ENCODE results near the gene ADGRD1.

Gene ADGRD1

DNA sequence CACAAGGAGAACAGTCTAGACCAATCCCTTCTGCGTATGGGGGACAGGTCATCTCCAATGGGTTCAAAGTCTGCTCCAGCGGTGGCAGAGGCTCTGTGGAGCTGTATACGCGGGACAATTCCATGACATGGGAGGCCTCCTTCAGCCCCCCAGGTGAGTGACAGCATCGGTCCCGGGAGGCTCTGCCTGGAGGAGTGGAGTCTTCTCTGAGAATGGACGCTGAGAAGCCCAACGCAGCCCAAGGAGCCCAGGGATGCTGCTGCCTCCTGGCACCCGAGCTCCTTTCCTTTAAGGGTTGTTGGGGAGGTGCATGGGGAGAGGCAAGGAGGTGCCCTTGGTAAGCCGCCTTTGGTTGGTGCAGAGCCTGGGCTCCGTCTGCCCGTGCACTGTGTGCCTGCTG is 28.2 kb downstream of the ADGRD1 start:
- no peak for TF ChIP-seq FOXP2 (optimal IDR thresholded peaks at IDR 0.05; ENCODE audit: borderline replicate concordance, extremely low read depth, extremely low read length, insufficient read depth)
- TF ChIP-seq TAF1 (IDR thresholded peaks at IDR 0.05; ENCODE audit: borderline replicate concordance, insufficient read depth, low read length): no peak
- no peak for TF ChIP-seq SIN3A (IDR thresholded peaks at IDR 0.05; ENCODE audit: borderline replicate concordance, insufficient read depth, low read length)
- TF ChIP-seq, protein P1, sequence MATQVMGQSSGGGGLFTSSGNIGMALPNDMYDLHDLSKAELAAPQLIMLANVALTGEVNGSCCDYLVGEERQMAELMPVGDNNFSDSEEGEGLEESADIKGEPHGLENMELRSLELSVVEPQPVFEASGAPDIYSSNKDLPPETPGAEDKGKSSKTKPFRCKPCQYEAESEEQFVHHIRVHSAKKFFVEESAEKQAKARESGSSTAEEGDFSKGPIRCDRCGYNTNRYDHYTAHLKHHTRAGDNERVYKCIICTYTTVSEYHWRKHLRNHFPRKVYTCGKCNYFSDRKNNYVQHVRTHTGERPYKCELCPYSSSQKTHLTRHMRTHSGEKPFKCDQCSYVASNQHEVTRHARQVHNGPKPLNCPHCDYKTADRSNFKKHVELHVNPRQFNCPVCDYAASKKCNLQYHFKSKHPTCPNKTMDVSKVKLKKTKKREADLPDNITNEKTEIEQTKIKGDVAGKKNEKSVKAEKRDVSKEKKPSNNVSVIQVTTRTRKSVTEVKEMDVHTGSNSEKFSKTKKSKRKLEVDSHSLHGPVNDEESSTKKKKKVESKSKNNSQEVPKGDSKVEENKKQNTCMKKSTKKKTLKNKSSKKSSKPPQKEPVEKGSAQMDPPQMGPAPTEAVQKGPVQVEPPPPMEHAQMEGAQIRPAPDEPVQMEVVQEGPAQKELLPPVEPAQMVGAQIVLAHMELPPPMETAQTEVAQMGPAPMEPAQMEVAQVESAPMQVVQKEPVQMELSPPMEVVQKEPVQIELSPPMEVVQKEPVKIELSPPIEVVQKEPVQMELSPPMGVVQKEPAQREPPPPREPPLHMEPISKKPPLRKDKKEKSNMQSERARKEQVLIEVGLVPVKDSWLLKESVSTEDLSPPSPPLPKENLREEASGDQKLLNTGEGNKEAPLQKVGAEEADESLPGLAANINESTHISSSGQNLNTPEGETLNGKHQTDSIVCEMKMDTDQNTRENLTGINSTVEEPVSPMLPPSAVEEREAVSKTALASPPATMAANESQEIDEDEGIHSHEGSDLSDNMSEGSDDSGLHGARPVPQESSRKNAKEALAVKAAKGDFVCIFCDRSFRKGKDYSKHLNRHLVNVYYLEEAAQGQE (IDR thresholded peaks at IDR 0.05; ENCODE audit: insufficient read depth in 1 of 2, low read depth in 2 of 2, low read length in 2 of 2): no peak

DNA sequence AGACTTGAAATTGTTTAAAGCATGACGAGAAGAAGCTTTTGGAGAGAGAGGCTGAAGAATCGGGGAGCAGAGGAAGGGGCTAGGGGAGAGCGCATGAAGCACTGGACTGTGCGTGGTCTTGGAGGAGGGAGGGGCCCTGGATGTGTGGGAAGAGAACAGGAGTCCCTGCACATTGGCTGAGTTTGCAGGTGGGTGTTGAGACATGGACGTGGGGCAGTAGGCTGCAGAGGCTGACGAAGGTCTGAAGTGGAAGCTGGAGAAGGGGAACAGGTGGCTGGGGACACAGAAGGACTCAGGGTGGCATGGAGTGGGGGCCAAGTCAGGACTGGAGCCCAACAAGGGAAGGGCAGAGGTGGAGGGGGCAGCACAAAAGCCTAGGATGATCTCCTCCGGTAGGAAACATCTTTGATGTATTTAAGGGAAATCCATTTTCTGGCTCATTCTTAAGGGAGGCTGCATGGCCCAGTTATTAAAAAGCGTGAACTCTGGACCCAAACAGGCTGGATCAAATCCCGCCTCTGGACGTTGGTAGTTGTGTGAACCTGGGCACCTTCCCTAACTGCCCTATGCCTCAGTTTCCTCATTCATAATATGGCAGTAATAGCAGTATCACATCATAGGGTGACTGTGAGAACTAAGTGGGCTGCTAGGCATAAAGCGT is 29.0 kb downstream of the ADGRD1 start:
- TF ChIP-seq TAF1 (IDR thresholded peaks at IDR 0.05; ENCODE audit: borderline replicate concordance, insufficient read depth, low read length) (no peak), SIN3A (IDR thresholded peaks at IDR 0.05; ENCODE audit: borderline replicate concordance, insufficient read depth, low read length) (no peak), POLR2AphosphoS5 (IDR thresholded peaks at IDR 0.05; ENCODE audit: low read depth, low read length) (no peak), FOXP2 (optimal IDR thresholded peaks at IDR 0.05; ENCODE audit: borderline replicate concordance, extremely low read depth, extremely low read length, insufficient read depth) (no peak)
- TF ChIP-seq, protein P1 (IDR thresholded peaks at IDR 0.05; ENCODE audit: insufficient read depth in 1 of 2, low read depth in 2 of 2, low read length in 2 of 2): no peak

DNA sequence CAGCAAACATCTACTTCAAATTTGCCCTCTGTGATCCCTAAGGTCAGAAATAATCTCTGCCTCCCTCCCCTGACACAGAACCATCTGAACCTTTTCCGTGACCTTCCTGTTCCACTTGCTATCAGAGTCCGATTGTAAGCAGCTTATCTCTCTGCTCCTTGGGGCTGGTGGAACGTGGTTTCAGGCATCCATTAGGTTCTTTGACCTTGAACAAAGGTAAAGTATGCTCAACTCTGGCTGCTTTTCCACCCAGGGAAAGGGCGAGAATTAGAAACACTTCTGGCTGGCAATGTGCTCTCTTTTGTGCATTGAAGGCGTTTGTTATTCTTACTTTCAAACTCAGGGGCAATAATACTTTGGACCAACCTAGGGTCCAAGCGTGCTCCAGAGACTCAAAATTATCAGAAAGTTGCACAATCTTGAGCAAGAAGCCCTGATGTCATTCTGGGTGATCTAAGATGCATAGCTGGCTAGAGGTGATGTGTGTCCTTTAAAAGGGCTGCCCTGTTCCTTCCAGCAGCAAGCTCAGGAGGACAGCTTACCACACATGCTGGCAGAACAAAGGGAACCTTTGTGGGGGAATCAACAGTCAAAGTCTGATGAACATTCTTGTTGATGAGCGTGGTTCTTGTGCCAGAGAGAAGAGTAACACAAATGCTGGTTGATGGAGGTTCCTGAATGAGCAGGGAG is 29.8 kb downstream of the ADGRD1 start:
- TF ChIP-seq TAF1 (IDR thresholded peaks at IDR 0.05; ENCODE audit: borderline replicate concordance, insufficient read depth, low read length) (no peak), SIN3A (IDR thresholded peaks at IDR 0.05; ENCODE audit: borderline replicate concordance, insufficient read depth, low read length) (no peak), FOXP2 (optimal IDR thresholded peaks at IDR 0.05; ENCODE audit: borderline replicate concordance, extremely low read depth, extremely low read length, insufficient read depth) (no peak), POLR2AphosphoS5 (IDR thresholded peaks at IDR 0.05; ENCODE audit: low read depth, low read length) (no peak)
- TF ChIP-seq, protein P1 (IDR thresholded peaks at IDR 0.05; ENCODE audit: insufficient read depth in 1 of 2, low read depth in 2 of 2, low read length in 2 of 2): no peak

DNA sequence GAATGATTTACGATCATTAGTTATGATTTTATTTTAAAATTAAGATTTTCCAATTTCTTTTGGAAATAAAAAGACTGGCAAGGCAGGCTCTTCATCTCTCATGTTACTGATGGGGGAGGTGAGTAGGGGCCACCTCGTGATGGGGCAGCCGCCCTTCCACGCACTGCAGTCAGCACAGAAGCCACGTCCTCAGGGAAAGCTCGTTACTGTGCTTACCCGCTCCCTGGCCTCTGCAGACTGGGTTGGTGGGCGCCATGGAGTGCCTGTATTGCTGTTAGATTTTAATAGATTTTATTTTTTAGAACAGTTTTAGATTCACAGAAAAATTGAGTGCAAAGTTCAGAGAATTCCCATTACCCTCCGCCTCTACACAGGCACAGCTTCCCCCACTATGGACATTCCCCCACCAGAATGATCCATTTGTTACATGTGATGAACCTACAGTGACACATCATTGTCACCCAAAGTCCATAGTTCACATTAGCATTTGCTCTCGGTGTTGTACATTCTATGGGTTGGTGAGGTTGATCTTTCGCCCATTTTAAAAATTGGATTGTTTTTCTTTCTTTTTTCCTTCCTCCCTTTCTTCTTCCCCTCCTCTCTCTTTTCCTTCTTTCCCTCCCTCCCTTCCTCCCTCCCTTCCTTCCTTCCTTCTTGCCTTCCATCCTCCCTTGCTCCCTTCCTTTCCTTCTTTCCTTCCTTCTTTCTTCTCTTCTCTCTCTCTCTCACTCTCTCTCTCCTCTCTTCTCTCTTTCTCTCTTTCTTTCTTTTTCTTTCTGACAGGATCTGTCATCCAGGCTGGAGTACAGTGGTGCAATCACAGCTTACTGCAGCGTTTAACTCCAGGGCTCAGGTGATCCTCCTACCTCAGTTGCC is 30.7 kb downstream of the ADGRD1 start:
- no peak for TF ChIP-seq SIN3A (IDR thresholded peaks at IDR 0.05; ENCODE audit: borderline replicate concordance, insufficient read depth, low read length)
- TF ChIP-seq, protein P1 (IDR thresholded peaks at IDR 0.05; ENCODE audit: insufficient read depth in 1 of 2, low read depth in 2 of 2, low read length in 2 of 2): no peak
- TF ChIP-seq TAF1 (IDR thresholded peaks at IDR 0.05; ENCODE audit: borderline replicate concordance, insufficient read depth, low read length): no peak
- no peak for TF ChIP-seq POLR2AphosphoS5 (IDR thresholded peaks at IDR 0.05; ENCODE audit: low read depth, low read length)
- no peak for TF ChIP-seq FOXP2 (optimal IDR thresholded peaks at IDR 0.05; ENCODE audit: borderline replicate concordance, extremely low read depth, extremely low read length, insufficient read depth)

Data from PFSK-1 (cell line).